Measurements from ENCODE around the gene AGTR1. TPM values are rescaled to one million over a fixed set of nuclear protein-coding genes. Genes with fewer than 3 reads are reported as not detected.

The AGTR1 gene
- polyA plus RNA-seq, 2 of the 4 experiments (the other 2 are of a cell fraction): 0.92 to 3.1 TPM

DNA sequence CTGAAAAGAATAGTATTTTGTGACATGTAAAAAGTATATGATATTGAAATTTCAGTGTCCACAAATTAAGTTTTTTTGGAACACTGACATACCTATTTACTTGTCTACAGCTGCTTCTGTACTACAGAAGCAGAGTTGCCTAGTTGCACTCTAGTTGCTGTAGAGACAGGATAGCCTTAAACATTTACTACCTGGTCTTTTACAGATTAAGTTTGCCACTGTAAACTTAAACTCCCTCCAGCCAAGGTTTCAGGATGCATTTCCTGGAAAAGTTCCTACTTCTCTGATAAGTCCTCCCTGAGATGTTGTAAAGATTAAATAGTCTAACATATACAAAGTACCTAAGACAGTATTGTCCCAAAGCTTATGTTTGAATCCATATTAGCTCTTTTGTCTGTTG is 17.4 kb upstream of the AGTR1 start (continued):
- TF ChIP-seq RFX5 (IDR thresholded peaks at IDR 0.05) (no peak), HOXB13 (CRISPR knock-in tag; IDR thresholded peaks at IDR 0.05; ENCODE audit: low read depth) (no peak), NR3C1 (IDR thresholded peaks at IDR 0.05) (no peak), NFE2L2 (conservative IDR thresholded peaks at IDR 0.05; ENCODE audit: low read length) (no peak)
- TF ChIP-seq, protein P1, sequence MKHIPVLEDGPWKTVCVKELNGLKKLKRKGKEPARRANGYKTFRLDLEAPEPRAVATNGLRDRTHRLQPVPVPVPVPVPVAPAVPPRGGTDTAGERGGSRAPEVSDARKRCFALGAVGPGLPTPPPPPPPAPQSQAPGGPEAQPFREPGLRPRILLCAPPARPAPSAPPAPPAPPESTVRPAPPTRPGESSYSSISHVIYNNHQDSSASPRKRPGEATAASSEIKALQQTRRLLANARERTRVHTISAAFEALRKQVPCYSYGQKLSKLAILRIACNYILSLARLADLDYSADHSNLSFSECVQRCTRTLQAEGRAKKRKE (CRISPR knock-in tag; IDR thresholded peaks at IDR 0.05; ENCODE audit: low read depth): no peak

DNA sequence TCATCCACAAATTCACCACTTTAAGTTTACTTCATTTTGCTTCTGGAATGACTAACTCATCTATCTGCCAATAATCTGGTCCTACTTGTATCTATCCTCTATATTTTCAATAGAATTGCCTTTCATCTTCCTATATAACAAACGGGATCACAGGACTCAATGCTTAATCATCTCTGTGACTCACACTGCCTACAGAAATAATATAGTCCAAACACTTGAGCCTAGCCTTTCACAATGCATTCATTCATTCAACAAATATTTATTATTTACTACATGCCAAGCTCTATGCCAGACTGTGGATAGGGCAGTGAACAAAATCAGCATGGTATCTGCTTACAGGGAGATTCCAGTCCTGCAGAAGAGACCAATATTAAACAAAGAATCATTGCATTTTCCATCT is 16.6 kb upstream of the AGTR1 start:
- ChIA-PET CTCF (no interaction called here), POLR2A (no interaction called here)
- FAIRE-seq (no peak), ATAC-seq (peak in 1 of 2 experiments; percentile 86; a peak in 4 of 6 replicates), DNase-seq (ENCODE audit: low read depth in 1 of 2, low spot score in 1 of 2) (peak in 1 of 2 experiments; percentile 38)
- WGBS (ENCODE audit: missing lambda C conversion rate): 3% methylated on average over 1 of the region's 1 CpG
- Histone ChIP-seq H3K4me2 (peak overlapping the region; percentile 10; the same call in 1 of the 3 replicates), H3K4me3 (no peak overlapping the region), H3K27ac (no peak overlapping the region), H3K9me3 (no peaks in the 10 kb centered on the region), H3K4me1 (peaks cover 13% of the 10 kb centered on the region)
- TF ChIP-seq GATA3 (IDR thresholded peaks at IDR 0.05; ENCODE audit: borderline replicate concordance): peak; percentile 43; the same call in 1 of the 2 replicates
- no peak for TF ChIP-seq RCOR1 (IDR thresholded peaks at IDR 0.05; ENCODE audit: low read depth, low read length)
- 0 out of 2 replicates have a peak, but pooled peaks have one; percentile 18 for TF ChIP-seq FOSL2 (IDR thresholded peaks at IDR 0.05)
- peak; percentile 73 for TF ChIP-seq FOSL2 (CRISPR knock-in tag; IDR thresholded peaks at IDR 0.05)
- TF ChIP-seq CEBPB (IDR thresholded peaks at IDR 0.05): peak in 1 of 2 experiments; percentile 66; a peak in 2 of 4 replicates

DNA sequence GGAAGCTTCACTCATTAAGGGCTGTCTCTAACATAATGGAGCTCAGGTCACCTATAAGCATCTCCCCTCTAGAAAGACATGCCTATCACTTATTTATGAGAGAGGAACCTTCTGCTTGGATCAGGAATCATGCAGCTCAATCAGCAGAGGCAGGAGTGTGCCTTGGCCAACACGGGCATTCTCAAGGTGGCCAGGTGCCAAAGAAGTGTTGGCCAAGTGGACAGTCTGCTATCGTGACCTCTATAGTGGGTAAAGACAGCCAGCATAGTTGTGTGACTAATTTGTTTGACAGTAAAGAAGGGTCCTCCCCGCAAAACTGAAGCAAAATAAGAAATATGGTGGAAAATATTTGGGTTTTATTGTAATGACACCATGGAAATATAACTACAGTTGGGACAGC is 14.7 kb upstream of the AGTR1 start:
- no peak overlapping the region for H3K4me3 ChIP-seq
- TF ChIP-seq ZC3H11A (IDR thresholded peaks at IDR 0.05): no peak
- no peak for TF ChIP-seq TP53 (CRISPR knock-in tag; IDR thresholded peaks at IDR 0.05)
- TF ChIP-seq RARB (CRISPR knock-in tag; IDR thresholded peaks at IDR 0.05): no peak
- no peak for DNase-seq (ENCODE audit: low read depth in 1 of 2, low spot score in 1 of 2)
- POLR2A ChIA-PET: no interaction called here
- peaks cover 13% of the 10 kb centered on the region for H3K4me1 ChIP-seq
- no peak for FAIRE-seq
- no peaks in the 10 kb centered on the region for H3K9me3 ChIP-seq
- CTCF ChIA-PET: interaction anchor here (1.1 kb wide), 1 partner anchor 37 kb away, joined by 3 read pairs; no protein-coding TSS in a partner anchor
- no peak overlapping the region for H3K27ac ChIP-seq
- H3K4me2 ChIP-seq: no peak overlapping the region
- 64% methylated on average over 3 of the region's 3 CpGs for WGBS (ENCODE audit: missing lambda C conversion rate)
- no peak for ATAC-seq

DNA sequence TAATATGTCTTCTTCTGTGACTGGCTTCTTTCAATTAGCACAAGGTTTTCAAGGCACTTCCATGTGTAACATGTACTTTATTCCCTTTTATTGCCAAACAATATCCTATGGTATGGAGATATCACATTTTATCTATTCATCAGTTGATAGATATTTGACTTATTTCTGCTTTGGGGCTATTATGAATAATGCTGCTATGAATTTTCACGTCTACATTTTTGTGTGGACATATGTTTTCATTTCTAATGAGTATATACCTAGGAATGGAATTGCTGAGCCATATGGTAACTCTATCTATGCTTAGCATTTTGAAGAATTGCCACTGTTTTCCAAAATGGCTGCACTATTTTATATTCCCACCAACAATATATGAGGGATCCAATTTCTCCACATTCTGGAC is 3.6 kb upstream of the AGTR1 start:
- ChIA-PET CTCF (no interaction called here), POLR2A (no interaction called here)
- no peak for FAIRE-seq
- H3K4me3 ChIP-seq: no peak overlapping the region
- H3K4me2 ChIP-seq: no peak overlapping the region
- ATAC-seq: no peak
- no peak for DNase-seq (ENCODE audit: low read depth in 1 of 2, low spot score in 1 of 2)
- H3K4me1 ChIP-seq: no peaks in the 10 kb centered on the region
- H3K9me3 ChIP-seq: no peaks in the 10 kb centered on the region
- no peak overlapping the region for H3K27ac ChIP-seq
- WGBS (ENCODE audit: missing lambda C conversion rate): 21% methylated on average over 1 of the region's 1 CpG
- TF ChIP-seq, protein P2, sequence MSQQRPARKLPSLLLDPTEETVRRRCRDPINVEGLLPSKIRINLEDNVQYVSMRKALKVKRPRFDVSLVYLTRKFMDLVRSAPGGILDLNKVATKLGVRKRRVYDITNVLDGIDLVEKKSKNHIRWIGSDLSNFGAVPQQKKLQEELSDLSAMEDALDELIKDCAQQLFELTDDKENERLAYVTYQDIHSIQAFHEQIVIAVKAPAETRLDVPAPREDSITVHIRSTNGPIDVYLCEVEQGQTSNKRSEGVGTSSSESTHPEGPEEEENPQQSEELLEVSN (IDR thresholded peaks at IDR 0.05; ENCODE audit: borderline replicate concordance, low read depth): no peak
- TF ChIP-seq HOXA7 (CRISPR knock-in tag; IDR thresholded peaks at IDR 0.05) (no peak), RCOR1 (IDR thresholded peaks at IDR 0.05; ENCODE audit: low read depth, low read length) (no peak), EHF (CRISPR knock-in tag; IDR thresholded peaks at IDR 0.05) (no peak), KDM1A (IDR thresholded peaks at IDR 0.05; ENCODE audit: low read depth) (no peak), RFX5 (IDR thresholded peaks at IDR 0.05) (no peak), ZFP36 (IDR thresholded peaks at IDR 0.05; ENCODE audit: borderline replicate concordance, partially characterized antibody) (no peak), MAZ (IDR thresholded peaks at IDR 0.05; ENCODE audit: borderline replicate concordance, low read depth, low read length) (no peak)
- TF ChIP-seq, protein P3, sequence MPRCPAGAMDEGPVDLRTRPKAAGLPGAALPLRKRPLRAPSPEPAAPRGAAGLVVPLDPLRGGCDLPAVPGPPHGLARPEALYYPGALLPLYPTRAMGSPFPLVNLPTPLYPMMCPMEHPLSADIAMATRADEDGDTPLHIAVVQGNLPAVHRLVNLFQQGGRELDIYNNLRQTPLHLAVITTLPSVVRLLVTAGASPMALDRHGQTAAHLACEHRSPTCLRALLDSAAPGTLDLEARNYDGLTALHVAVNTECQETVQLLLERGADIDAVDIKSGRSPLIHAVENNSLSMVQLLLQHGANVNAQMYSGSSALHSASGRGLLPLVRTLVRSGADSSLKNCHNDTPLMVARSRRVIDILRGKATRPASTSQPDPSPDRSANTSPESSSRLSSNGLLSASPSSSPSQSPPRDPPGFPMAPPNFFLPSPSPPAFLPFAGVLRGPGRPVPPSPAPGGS (IDR thresholded peaks at IDR 0.05): no peak
- TF ChIP-seq, protein P4, sequence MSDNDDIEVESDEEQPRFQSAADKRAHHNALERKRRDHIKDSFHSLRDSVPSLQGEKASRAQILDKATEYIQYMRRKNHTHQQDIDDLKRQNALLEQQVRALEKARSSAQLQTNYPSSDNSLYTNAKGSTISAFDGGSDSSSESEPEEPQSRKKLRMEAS (IDR thresholded peaks at IDR 0.05): no peak
- TF ChIP-seq, protein P5, sequence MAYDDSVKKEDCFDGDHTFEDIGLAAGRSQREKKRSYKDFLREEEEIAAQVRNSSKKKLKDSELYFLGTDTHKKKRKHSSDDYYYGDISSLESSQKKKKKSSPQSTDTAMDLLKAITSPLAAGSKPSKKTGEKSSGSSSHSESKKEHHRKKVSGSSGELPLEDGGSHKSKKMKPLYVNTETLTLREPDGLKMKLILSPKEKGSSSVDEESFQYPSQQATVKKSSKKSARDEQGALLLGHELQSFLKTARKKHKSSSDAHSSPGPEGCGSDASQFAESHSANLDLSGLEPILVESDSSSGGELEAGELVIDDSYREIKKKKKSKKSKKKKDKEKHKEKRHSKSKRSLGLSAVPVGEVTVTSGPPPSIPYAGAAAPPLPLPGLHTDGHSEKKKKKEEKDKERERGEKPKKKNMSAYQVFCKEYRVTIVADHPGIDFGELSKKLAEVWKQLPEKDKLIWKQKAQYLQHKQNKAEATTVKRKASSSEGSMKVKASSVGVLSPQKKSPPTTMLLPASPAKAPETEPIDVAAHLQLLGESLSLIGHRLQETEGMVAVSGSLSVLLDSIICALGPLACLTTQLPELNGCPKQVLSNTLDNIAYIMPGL (CRISPR knock-in tag; IDR thresholded peaks at IDR 0.05; ENCODE audit: borderline replicate concordance): no peak
- TF ChIP-seq, protein P6, sequence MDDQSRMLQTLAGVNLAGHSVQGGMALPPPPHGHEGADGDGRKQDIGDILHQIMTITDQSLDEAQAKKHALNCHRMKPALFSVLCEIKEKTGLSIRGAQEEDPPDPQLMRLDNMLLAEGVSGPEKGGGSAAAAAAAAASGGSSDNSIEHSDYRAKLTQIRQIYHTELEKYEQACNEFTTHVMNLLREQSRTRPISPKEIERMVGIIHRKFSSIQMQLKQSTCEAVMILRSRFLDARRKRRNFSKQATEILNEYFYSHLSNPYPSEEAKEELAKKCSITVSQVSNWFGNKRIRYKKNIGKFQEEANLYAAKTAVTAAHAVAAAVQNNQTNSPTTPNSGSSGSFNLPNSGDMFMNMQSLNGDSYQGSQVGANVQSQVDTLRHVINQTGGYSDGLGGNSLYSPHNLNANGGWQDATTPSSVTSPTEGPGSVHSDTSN (IDR thresholded peaks at IDR 0.05): no peak
- TF ChIP-seq, protein P7, sequence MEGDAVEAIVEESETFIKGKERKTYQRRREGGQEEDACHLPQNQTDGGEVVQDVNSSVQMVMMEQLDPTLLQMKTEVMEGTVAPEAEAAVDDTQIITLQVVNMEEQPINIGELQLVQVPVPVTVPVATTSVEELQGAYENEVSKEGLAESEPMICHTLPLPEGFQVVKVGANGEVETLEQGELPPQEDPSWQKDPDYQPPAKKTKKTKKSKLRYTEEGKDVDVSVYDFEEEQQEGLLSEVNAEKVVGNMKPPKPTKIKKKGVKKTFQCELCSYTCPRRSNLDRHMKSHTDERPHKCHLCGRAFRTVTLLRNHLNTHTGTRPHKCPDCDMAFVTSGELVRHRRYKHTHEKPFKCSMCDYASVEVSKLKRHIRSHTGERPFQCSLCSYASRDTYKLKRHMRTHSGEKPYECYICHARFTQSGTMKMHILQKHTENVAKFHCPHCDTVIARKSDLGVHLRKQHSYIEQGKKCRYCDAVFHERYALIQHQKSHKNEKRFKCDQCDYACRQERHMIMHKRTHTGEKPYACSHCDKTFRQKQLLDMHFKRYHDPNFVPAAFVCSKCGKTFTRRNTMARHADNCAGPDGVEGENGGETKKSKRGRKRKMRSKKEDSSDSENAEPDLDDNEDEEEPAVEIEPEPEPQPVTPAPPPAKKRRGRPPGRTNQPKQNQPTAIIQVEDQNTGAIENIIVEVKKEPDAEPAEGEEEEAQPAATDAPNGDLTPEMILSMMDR (IDR thresholded peaks at IDR 0.05): no peak
- TF ChIP-seq, protein P1 (CRISPR knock-in tag; IDR thresholded peaks at IDR 0.05; ENCODE audit: low read depth): no peak
